ENCODE data around the gene RUNX1.

DNA sequence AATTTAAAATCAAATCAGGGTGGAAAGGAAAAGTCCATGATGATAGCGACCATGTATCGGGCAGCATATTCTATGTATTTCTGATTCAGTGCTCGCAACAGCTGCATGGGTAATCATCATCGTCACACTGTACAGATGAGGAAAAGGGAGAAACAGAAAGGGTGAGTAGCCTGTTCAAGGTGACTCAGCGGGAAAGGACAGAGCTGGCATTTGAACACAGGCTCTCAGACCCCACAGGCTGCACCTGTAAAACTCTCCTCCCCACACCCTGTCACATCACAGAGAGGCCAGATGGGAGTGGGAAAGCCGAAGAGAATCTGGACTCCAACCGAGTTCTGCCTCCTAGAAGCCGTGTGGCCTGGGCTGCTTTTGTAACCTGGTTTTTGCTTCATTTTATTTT lies 14.0 kb downstream of the RUNX1 start:
- no peak for TF ChIP-seq MAFK (conservative IDR thresholded peaks at IDR 0.05 in 1 of 2, IDR thresholded peaks at IDR 0.05 in 1 of 2; ENCODE audit: low read length in 2 of 2)
- no peak for TF ChIP-seq HNF4A (CRISPR knock-in tag; IDR thresholded peaks at IDR 0.05)
- TF ChIP-seq ZNF274 (CRISPR knock-in tag; IDR thresholded peaks at IDR 0.05), result no peak
- no peak for TF ChIP-seq ZFX (CRISPR knock-in tag; IDR thresholded peaks at IDR 0.05; ENCODE audit: low read depth)
- no peak for TF ChIP-seq CTCF (CRISPR knock-in tag; IDR thresholded peaks at IDR 0.05)
- TF ChIP-seq, protein P1, sequence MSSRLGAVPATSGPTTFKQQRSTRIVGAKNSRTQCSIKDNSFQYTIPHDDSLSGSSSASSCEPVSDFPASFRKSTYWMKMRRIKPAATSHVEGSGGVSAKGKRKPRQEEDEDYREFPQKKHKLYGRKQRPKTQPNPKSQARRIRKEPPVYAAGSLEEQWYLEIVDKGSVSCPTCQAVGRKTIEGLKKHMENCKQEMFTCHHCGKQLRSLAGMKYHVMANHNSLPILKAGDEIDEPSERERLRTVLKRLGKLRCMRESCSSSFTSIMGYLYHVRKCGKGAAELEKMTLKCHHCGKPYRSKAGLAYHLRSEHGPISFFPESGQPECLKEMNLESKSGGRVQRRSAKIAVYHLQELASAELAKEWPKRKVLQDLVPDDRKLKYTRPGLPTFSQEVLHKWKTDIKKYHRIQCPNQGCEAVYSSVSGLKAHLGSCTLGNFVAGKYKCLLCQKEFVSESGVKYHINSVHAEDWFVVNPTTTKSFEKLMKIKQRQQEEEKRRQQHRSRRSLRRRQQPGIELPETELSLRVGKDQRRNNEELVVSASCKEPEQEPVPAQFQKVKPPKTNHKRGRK (CRISPR knock-in tag; IDR thresholded peaks at IDR 0.05), result no peak
- TF ChIP-seq TCF7 (IDR thresholded peaks at IDR 0.05; ENCODE audit: low read depth), result no peak
- TF ChIP-seq MXI1 (IDR thresholded peaks at IDR 0.05; ENCODE audit: borderline replicate concordance, low read depth, low read length), result no peak
- no peak for TF ChIP-seq TBP (CRISPR knock-in tag; IDR thresholded peaks at IDR 0.05)
- no peak for TF ChIP-seq POLR2AphosphoS5 (IDR thresholded peaks at IDR 0.05; ENCODE audit: low read depth, low read length)
- no peak for TF ChIP-seq HES4 (CRISPR knock-in tag; IDR thresholded peaks at IDR 0.05; ENCODE audit: borderline replicate concordance)
- TF ChIP-seq, protein P2, sequence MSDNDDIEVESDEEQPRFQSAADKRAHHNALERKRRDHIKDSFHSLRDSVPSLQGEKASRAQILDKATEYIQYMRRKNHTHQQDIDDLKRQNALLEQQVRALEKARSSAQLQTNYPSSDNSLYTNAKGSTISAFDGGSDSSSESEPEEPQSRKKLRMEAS (IDR thresholded peaks at IDR 0.05), result no peak

All from HepG2 (cell line).